HK-2 (cell line): ENCODE measurements around the gene MMRN1.

ENCODE experiments used
- DNase-seq: peaks from one replicate; pipeline ENCODE4 v3.0.0-alpha.2; 2018; ENCODE audit not compliant: unreplicated experiment

Gene MMRN1

GRCh38 chr4:89995006-89995405 lies 100.4 kb downstream of the MMRN1 start:
- DNase-seq = no peak

GRCh38 chr4:89995814-89996213 lies 101.2 kb downstream of the MMRN1 start:
- DNase-seq = no peak

- DNase-seq = no peak
Observed at GRCh38 chr4:89997171-89997704, 102.6 kb downstream of the MMRN1 start.

- DNase-seq = no peak
Observed at GRCh38 chr4:89998469-89999011, 103.9 kb downstream of the MMRN1 start.

GRCh38 chr4:90001023-90001422 lies 106.4 kb downstream of the MMRN1 start:
- no peak for DNase-seq

- no peak for DNase-seq
Observed at GRCh38 chr4:90002441-90003062, 107.9 kb downstream of the MMRN1 start.
